HUES48 (cell line): ENCODE measurements around the gene UGT1A8.

Source experiments
- H3K27ac ChIP-seq: one replicate; pipeline ENCODE4 v1.7.0; 2013; ENCODE audit warnings: low read depth, low read length, inconsistent platforms
- H3K27me3 ChIP-seq: 2 replicates; pipeline ENCODE4 v1.6.1; 2013; ENCODE audit warnings: mild to moderate bottlenecking, low read length; ENCODE audit not compliant: control insufficient read depth, insufficient read depth
- H3K36me3 ChIP-seq: 2 replicates; pipeline ENCODE4 v1.6.1; 2013; ENCODE audit warnings: low read length; ENCODE audit not compliant: control insufficient read depth, insufficient read depth
- H3K4me1 ChIP-seq: 2 replicates; pipeline ENCODE4 v1.6.1; 2013; ENCODE audit warnings: mild to moderate bottlenecking, low read length; ENCODE audit not compliant: control insufficient read depth, insufficient read depth
- H3K4me3 ChIP-seq: 2 replicates; pipeline ENCODE4 v1.5.1; 2013; ENCODE audit warnings: mild to moderate bottlenecking, low read depth, low read length
- H3K9ac ChIP-seq: 2 replicates; pipeline ENCODE4 v1.6.1; 2013; ENCODE audit warnings: mild to moderate bottlenecking, low read depth, low read length, moderate library complexity
- H3K9me3 ChIP-seq: 2 replicates; pipeline ENCODE4 v1.6.1; 2013; ENCODE audit warnings: low read length; ENCODE audit not compliant: control insufficient read depth, insufficient read depth

The UGT1A8 gene

DNA sequence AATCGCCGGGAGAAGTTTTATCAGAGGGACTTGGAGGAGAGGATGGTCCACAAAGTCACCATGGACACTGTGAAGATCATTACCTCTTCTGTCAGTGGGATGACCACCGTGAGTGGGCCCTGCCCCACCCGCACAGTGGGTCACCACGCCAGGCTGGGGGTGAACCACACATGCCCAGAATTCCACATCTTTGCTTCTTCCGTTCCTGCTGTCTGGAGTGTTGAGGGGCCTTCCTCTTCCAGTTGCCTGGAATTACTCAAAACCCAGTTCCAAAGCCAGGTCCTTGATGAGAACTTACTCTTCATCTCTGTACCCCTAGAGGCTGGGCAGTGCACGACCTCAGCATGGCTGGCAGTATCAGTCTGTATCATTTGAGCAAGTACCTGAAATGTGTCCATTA lies 182.8 kb downstream of the UGT1A8 start:
- H3K9ac ChIP-seq: no peak overlapping the region
- no peaks in the 10 kb centered on the region for H3K36me3 ChIP-seq
- H3K4me1 ChIP-seq: no peaks in the 10 kb centered on the region
- no peak overlapping the region for H3K4me3 ChIP-seq
- H3K27ac ChIP-seq: no peak overlapping the region
- peaks cover 6% of the 10 kb centered on the region for H3K9me3 ChIP-seq
- no peaks in the 10 kb centered on the region for H3K27me3 ChIP-seq

DNA sequence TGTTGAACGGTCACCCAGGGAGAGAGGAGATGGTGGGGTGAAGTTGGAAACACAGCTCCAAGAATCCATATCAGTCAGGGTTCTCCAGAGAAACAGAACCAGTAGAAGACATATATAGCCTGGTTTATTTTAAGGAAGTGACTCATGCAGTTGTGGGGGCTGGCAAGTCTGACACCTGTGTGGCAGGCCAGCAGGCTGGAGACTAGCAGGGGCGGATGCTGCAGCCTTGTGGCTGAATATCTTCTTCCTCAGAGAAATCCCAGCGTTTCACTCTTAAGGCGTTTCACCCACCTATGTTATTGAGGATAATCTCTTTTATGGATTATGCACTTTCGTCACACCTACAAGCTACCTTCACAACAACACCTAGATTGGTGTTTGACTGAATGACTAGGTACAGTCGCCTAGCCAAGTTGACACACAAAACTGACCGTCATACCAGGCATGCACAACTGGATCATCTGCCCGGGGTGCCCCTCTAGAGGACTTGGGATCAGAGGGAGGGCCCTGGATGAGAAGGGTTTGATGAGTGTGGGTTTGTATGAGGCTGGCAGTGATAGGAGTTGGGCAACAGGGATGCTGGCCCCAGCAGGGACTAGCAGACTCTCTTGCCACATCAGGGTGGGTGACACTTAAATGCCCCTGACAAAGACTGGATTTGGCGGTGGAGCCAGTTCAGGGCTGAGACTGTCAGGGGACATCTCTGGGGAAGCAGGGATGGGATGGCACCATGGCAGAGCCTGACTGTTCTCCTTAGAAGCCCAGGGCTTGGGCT lies 184.1 kb downstream of the UGT1A8 start:
- Histone ChIP-seq H3K27me3 (no peaks in the 10 kb centered on the region), H3K27ac (no peak overlapping the region), H3K9me3 (peaks cover 6% of the 10 kb centered on the region), H3K9ac (no peak overlapping the region), H3K36me3 (no peaks in the 10 kb centered on the region), H3K4me1 (no peaks in the 10 kb centered on the region), H3K4me3 (no peak overlapping the region)

DNA sequence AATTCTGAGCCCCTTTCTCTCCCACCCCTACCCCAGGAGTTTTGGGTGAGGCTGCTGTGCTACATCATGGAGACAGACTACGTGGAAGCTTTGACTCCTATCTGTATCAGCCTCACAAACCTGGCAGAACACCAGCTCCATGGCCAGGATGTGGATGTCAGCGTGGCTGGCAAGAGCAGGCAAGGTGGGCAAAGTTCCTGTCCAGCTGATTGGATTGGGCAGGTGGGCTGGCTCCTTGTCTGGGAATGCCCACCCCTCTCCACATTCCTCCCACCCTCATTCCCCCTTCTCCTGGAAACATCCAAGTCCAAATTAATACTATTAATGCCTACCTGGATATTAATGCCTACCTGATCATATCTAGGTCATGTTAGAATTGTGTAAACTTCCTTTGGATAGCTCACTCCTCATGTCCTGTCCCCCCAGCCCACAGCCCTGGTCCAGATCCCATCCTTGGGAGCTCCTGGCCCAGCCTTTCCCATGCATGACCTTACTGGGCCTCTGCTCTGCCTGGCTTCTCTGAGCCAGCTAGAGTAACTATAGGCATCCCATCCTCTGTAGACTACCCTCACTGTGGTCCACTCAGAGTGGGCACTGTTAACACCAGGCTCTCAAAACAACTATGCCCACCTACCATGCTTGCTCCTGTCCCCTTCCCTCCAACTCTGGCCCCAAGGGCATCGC lies 184.8 kb downstream of the UGT1A8 start:
- Histone ChIP-seq H3K27ac (no peak overlapping the region), H3K9me3 (peaks cover 6% of the 10 kb centered on the region), H3K27me3 (no peaks in the 10 kb centered on the region), H3K4me3 (no peak overlapping the region), H3K36me3 (no peaks in the 10 kb centered on the region), H3K9ac (no peak overlapping the region), H3K4me1 (no peaks in the 10 kb centered on the region)

DNA sequence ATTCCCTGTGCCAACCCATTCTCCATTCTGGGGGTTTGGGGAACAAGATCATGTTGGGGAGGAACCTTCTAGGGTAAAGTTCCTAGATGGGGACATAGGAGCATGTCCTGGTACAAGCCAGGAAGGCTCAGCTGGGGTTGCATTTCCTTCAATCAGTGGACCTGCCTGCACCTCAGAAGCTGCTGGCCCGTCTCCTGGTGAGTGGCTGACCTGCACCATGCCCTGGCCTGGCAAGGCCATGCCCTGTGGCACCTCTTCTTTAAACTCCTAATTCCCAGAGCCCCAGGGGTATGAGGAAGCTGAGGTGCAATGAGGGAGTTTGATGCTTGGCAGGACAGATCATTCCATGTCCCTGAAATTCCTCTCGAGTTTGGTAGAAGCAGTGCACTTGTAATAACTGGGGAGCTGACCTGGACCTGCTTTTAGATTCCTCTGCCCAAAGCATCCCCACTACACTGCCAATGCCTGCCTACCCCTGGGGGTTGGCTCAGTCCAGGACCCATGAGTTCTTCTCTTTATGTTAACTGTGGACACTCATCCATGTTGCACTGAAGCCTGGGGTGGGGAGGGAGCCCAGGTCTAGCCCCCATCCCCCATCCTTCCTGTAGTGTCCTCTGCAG lies 186.0 kb downstream of the UGT1A8 start:
- H3K4me1 ChIP-seq: no peaks in the 10 kb centered on the region
- no peaks in the 10 kb centered on the region for H3K36me3 ChIP-seq
- H3K27ac ChIP-seq: no peak overlapping the region
- no peaks in the 10 kb centered on the region for H3K27me3 ChIP-seq
- no peak overlapping the region for H3K9ac ChIP-seq
- H3K4me3 ChIP-seq: no peak overlapping the region
- H3K9me3 ChIP-seq: no peaks in the 10 kb centered on the region; the same call in none of the 2 replicates

DNA sequence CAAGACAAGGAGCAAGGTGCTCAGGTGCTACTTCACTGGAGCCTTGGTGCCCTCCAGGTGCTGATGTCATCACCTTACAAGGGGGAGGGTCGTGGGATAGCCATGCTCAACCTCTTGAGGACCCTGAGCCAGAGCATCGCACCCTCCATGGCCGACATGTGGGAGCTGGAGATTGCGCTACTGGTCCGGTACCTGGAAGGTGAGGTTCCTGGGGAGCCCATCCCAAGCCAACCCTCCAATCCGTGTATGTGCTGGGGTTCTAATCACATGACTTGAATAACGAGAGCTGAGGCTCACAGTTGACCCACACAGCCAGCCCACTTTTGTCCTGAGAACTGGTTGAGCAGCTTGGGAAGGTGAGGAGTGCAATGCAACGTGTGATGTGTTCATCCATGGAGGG lies 186.6 kb downstream of the UGT1A8 start:
- no peak overlapping the region for H3K9ac ChIP-seq
- no peak overlapping the region for H3K27ac ChIP-seq
- no peaks in the 10 kb centered on the region for H3K36me3 ChIP-seq
- no peaks in the 10 kb centered on the region for H3K4me1 ChIP-seq
- H3K4me3 ChIP-seq: no peak overlapping the region
- H3K9me3 ChIP-seq: no peaks in the 10 kb centered on the region; the same call in none of the 2 replicates
- H3K27me3 ChIP-seq: no peaks in the 10 kb centered on the region

DNA sequence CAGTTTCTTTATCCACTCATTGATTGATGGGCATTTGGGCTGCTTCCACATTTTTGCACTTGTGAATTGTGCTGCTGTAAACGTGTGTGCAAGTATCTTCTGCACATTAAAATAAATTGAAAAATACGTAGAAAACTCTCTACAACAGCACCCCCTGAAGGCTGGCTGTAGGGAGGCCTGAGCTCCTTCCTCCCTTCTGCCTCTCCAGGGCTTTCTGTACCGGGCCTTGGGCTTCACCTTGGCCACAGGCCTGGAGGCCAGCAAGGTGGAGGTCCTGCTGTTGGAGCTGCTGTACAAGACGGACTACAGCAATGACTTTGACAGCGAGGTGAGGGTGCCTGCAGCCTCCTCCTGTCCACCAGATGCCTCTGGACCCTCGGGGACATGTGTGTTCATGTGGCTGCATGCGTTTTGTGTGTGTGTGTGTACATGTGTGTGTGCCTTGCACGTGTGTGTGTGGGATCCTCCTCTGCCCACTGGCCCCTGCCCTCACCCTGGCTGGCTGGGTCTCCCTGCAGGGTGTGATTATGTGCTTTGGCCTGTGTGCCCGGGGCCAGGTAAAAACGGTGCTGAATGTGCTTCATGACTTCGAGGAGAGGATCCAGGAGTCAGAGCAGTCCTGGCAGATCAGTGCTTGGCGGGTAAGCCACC lies 189.9 kb downstream of the UGT1A8 start:
- Histone ChIP-seq H3K4me1 (no peaks in the 10 kb centered on the region), H3K9me3 (peaks cover 8% of the 10 kb centered on the region; the same call in 1 of the 2 replicates), H3K9ac (no peak overlapping the region), H3K27ac (no peak overlapping the region), H3K27me3 (no peaks in the 10 kb centered on the region), H3K4me3 (no peak overlapping the region), H3K36me3 (no peaks in the 10 kb centered on the region)

DNA sequence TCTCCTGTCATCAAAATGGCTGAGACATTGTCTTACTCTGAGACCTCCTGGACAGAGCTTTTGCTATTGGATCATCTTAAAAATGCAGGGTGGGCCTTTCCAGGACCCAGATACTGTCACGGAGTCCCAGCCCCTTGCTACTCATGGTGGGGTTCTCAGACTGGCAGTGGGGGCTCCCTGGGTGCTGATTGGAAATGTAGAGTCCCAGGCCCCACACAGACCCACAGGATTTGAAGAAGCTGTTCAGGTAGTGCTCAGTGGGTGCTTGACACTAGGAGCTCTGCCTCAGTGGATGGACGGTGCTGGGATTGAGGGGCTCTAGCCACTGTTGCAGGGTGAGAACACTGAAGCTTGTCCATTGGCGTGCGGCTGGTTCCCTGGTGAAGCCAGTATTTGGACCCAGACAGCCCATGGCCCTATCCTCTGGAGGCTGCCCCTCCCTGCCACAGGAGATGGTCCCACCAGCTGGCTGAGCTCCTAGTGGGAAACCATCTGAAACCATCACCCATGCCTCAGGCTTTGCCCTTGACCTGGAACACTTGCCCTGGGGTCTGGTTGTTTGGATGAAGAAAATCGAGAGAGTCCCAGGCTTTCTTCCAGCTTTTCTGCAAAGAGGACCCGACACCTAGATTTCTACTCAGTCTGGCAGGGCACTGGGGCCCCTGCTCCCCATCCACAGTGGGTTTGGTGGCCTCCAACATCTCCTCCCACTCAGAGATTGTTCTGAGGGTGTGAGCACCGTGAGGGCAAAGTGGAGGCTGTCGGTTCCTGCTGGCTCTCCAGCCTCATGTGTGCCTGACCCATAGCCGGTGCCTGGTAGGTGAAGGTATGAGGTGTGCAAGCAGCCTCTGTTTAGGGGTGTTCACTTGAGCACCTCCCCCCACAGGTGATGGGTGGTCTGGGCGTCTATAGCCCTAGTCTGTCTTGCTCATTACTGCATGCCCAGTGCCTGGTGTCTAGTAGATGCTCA lies 190.8 kb downstream of the UGT1A8 start:
- Histone ChIP-seq H3K9me3 (peaks cover 8% of the 10 kb centered on the region; the same call in 1 of the 2 replicates), H3K27me3 (no peaks in the 10 kb centered on the region), H3K4me1 (no peaks in the 10 kb centered on the region), H3K4me3 (no peak overlapping the region), H3K36me3 (no peaks in the 10 kb centered on the region), H3K9ac (no peak overlapping the region), H3K27ac (no peak overlapping the region)

DNA sequence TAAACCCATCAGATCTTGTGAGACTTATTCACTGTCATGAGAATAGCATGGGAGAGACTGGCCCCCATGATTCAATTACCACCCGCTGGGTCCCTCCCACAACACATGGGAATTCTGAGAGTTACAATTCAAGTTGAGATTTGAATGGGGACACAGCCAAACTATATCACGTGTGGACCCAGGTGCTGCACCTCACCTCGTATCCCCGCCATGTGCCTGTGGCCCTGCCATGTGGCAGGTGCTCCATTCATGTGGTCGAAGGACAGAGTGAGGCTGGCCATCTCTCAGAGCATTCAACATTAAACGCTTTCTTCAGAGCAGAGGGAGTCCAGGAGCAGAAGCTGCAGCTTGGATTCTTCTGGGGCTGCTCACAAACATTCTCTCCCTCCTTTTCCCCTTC lies 193.0 kb downstream of the UGT1A8 start:
- peaks cover 8% of the 10 kb centered on the region; the same call in 1 of the 2 replicates for H3K9me3 ChIP-seq
- H3K9ac ChIP-seq: no peak overlapping the region
- no peaks in the 10 kb centered on the region for H3K36me3 ChIP-seq
- H3K4me3 ChIP-seq: no peak overlapping the region
- H3K27ac ChIP-seq: no peak overlapping the region
- no peaks in the 10 kb centered on the region for H3K4me1 ChIP-seq
- no peaks in the 10 kb centered on the region for H3K27me3 ChIP-seq

DNA sequence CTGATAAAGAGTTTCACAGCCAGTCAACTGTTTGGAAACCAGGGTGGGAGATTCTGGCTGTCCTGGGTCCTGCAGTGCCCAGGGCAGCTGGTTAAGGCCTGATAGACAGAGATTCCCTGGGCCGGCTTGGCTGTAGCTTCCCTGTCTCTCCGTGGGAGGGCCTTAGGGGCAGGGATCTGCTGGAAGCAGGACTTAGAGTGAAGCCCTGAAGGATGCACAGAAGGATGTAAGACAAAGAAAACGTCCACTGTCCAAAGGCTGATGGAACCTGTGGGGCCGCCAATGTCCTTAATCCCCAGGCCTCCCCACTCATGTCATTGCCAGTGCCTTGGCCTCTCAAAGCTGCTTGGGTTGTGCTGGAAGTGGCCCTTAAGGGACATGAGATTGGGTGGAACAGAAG lies 193.7 kb downstream of the UGT1A8 start:
- Histone ChIP-seq H3K4me3 (no peak overlapping the region), H3K4me1 (no peaks in the 10 kb centered on the region), H3K36me3 (no peaks in the 10 kb centered on the region), H3K27me3 (no peaks in the 10 kb centered on the region), H3K9ac (no peak overlapping the region), H3K9me3 (peaks cover 8% of the 10 kb centered on the region; the same call in 1 of the 2 replicates), H3K27ac (no peak overlapping the region)

DNA sequence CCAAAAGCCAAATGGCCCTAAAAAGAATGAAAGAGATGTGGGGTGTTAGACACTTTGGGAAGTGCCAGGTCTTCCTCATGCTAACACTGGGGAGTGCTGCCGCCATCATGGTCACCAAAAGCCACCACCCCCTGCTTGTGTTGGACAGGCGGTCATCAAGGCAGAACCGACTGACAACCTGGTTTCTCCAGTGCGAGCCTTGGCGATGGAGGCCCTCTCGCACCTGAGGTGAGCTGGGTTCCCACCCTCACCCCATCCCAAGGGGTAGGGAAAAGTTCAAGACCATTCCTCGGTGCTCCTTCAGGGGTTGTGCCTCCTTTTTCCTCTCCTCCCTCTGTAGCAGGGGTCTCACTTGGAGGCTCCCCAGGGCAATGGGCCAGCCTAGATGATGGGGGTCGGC lies 194.3 kb downstream of the UGT1A8 start:
- no peaks in the 10 kb centered on the region for H3K4me1 ChIP-seq
- H3K9ac ChIP-seq: no peak overlapping the region
- no peak overlapping the region for H3K27ac ChIP-seq
- H3K27me3 ChIP-seq: no peaks in the 10 kb centered on the region
- H3K4me3 ChIP-seq: no peak overlapping the region
- no peaks in the 10 kb centered on the region for H3K36me3 ChIP-seq
- H3K9me3 ChIP-seq: peaks cover 8% of the 10 kb centered on the region; the same call in 1 of the 2 replicates
